Chondrocyte (in vitro differentiated cells): ENCODE data around the gene AMOT. TPM values are rescaled to one million over a fixed set of nuclear protein-coding genes. Genes with fewer than 3 reads are reported as not detected.

Experiments used
- DNase-seq: peaks from one replicate; pipeline ENCODE4 v3.0.0; 2021; ENCODE audit warnings: mixed read lengths, low spot score
- H3K27ac Mint-ChIP-seq: one replicate; pipeline ENCODE4 v1.8.0; 2021; ENCODE audit warnings: mild to moderate bottlenecking, moderate library complexity, mixed read lengths; ENCODE audit not compliant: unreplicated experiment
- H3K27me3 Mint-ChIP-seq: 2 replicates; pipeline ENCODE4 v1.8.0; 2021; ENCODE audit warnings: low read depth, mixed read lengths
- H3K36me3 Mint-ChIP-seq: 2 replicates; pipeline ENCODE4 v1.8.0; 2021; ENCODE audit warnings: low read depth, mixed read lengths
- H3K4me1 Mint-ChIP-seq: 2 replicates; pipeline ENCODE4 v1.8.0; 2021; ENCODE audit warnings: low read depth, mild to moderate bottlenecking, mixed read lengths
- H3K4me3 Mint-ChIP-seq: one replicate; pipeline ENCODE4 v1.8.0; 2021; ENCODE audit warnings: mild to moderate bottlenecking, moderate library complexity, mixed read lengths; ENCODE audit not compliant: unreplicated experiment
- H3K9me3 Mint-ChIP-seq: 2 replicates; pipeline ENCODE4 v1.8.0; 2021; ENCODE audit warnings: low read depth, mixed read lengths
- total RNA-seq: library from RNA; stranded (reverse); gene quantifications from 3 replicates; pipeline ENCODE4 v1.2.1, GENCODE V29; 2021
- TF ChIP-seq, protein P1 (sequence below): fragments of 200-600 bp; sonication (generic); IDR thresholded peaks from 2 replicates; pipeline ENCODE4 v1.5.0; 2021; ENCODE audit warnings: antibody characterized with exemption, mild to moderate bottlenecking, moderate library complexity

AMOT gene
- total RNA-seq, 1 donor from 2014 or later: 7.9 TPM

- Mint-ChIP-seq H3K4me3 (no peak overlapping the region), H3K27me3 (no peaks in the 10 kb centered on the region), H3K9me3 (no peaks in the 10 kb centered on the region), H3K4me1 (peaks cover 28% of the 10 kb centered on the region), H3K36me3 (no peaks in the 10 kb centered on the region), H3K27ac (no peak overlapping the region)
- TF ChIP-seq, protein P1, sequence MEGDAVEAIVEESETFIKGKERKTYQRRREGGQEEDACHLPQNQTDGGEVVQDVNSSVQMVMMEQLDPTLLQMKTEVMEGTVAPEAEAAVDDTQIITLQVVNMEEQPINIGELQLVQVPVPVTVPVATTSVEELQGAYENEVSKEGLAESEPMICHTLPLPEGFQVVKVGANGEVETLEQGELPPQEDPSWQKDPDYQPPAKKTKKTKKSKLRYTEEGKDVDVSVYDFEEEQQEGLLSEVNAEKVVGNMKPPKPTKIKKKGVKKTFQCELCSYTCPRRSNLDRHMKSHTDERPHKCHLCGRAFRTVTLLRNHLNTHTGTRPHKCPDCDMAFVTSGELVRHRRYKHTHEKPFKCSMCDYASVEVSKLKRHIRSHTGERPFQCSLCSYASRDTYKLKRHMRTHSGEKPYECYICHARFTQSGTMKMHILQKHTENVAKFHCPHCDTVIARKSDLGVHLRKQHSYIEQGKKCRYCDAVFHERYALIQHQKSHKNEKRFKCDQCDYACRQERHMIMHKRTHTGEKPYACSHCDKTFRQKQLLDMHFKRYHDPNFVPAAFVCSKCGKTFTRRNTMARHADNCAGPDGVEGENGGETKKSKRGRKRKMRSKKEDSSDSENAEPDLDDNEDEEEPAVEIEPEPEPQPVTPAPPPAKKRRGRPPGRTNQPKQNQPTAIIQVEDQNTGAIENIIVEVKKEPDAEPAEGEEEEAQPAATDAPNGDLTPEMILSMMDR: no peak
- DNase-seq: no peak
Observed at GRCh38 chrX:112757946-112758345, 82.7 kb downstream of the AMOT start.

- DNase-seq: no peak
- Mint-ChIP-seq H3K4me1 (peaks cover 8% of the 10 kb centered on the region), H3K36me3 (no peaks in the 10 kb centered on the region), H3K9me3 (no peaks in the 10 kb centered on the region), H3K27me3 (no peaks in the 10 kb centered on the region), H3K4me3 (no peak overlapping the region), H3K27ac (no peak overlapping the region)
- TF ChIP-seq, protein P1: no peak
Observed at GRCh38 chrX:112753116-112753515, 87.5 kb downstream of the AMOT start.

- Mint-ChIP-seq H3K9me3 (no peaks in the 10 kb centered on the region), H3K27me3 (no peaks in the 10 kb centered on the region), H3K27ac (no peak overlapping the region), H3K4me1 (peaks cover 8% of the 10 kb centered on the region), H3K4me3 (no peak overlapping the region), H3K36me3 (no peaks in the 10 kb centered on the region)
- DNase-seq: no peak
- TF ChIP-seq, protein P1: no peak
Observed at GRCh38 chrX:112751076-112751475, 89.6 kb downstream of the AMOT start.

- TF ChIP-seq, protein P1: no peak
- Mint-ChIP-seq H3K4me3 (no peak overlapping the region), H3K9me3 (no peaks in the 10 kb centered on the region), H3K27ac (no peak overlapping the region), H3K36me3 (no peaks in the 10 kb centered on the region), H3K4me1 (no peaks in the 10 kb centered on the region), H3K27me3 (peaks cover 3% of the 10 kb centered on the region)
- no peak for DNase-seq
Observed at GRCh38 chrX:112746812-112747595, 93.6 kb downstream of the AMOT start.

DNA sequence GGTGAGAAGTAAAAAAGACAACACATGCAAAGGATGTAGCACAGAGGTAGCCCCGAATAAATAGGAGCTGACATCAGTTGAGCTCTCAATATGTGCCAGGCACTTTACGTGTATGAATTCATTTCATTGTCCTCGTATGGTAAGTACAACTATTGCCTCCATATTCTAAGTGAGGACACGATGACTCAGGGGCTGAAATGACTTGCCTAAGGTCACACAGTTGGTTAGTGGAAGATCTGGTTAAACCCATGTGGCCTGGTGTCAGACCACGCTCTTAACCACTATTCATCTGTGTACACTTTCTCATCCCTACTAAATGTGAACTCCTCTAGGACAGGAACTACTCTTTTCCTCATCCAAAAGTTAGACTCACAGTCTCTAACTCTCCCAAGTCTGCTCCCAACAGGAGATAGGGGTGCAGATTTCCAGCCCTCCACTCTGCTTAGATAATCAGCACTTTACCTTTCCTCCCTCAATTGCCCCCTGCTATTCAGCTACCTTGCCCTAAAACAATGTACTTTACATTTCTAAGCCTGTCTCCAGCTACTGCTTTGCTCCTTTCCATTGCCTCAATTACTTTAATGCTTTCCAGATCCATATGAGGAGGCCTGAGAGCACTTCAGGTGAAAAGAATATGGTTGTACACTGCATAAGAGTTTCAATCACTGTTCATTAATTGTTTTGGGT, 102.1 kb downstream of the AMOT start:
- H3K27me3 Mint-ChIP-seq: peaks cover 3% of the 10 kb centered on the region
- TF ChIP-seq, protein P1: no peak
- DNase-seq: no peak
- no peak overlapping the region for H3K4me3 Mint-ChIP-seq
- H3K36me3 Mint-ChIP-seq: no peaks in the 10 kb centered on the region
- H3K27ac Mint-ChIP-seq: no peak overlapping the region
- H3K4me1 Mint-ChIP-seq: peaks cover 5% of the 10 kb centered on the region
- no peaks in the 10 kb centered on the region for H3K9me3 Mint-ChIP-seq
